ENCODE data around the gene TEDC2. TPM values are rescaled to one million over a fixed set of nuclear protein-coding genes. Genes with fewer than 3 reads are reported as not detected.

TEDC2 gene
- total RNA-seq, 1 donor from 2014 or later = 2.6 TPM

- H3K4me1 ChIP-seq (ENCODE audit: control insufficient read depth in 3 of 3, insufficient read depth in 3 of 3, low read length in 3 of 3) = peaks cover 6 to 14% (median 9%) of the 10 kb centered on the region in 3 donors
- H3K36me3 ChIP-seq (ENCODE audit: control insufficient read depth in 3 of 3, insufficient read depth in 3 of 3, low read length in 3 of 3) = peaks cover 12 to 14% (median 14%) of the 10 kb centered on the region in 3 donors
- no peak overlapping the region for H3K27ac ChIP-seq (ENCODE audit: low read depth, low read length)
- H3K9me3 ChIP-seq (ENCODE audit: control insufficient read depth in 3 of 3, low read length in 3 of 3) = no peaks in the 10 kb centered on the region
- peak overlapping the region in 1 of 3 donors; percentile 8 for H3K9ac ChIP-seq (ENCODE audit: low read depth in 1 of 3, low read length in 3 of 3)
- H3K4me3 ChIP-seq (ENCODE audit: low read length in 3 of 3) = no peak overlapping the region
- H3K27me3 ChIP-seq (ENCODE audit: control insufficient read depth in 3 of 3, insufficient read depth in 3 of 3, low read length in 3 of 3) = no peaks in the 10 kb centered on the region
Observed at GRCh38 chr16:2455081-2455845, 4.6 kb upstream of the TEDC2 start.

GRCh38 chr16:2456551-2457153 is 3.3 kb upstream of the TEDC2 start:
- Histone ChIP-seq H3K4me1 (ENCODE audit: control insufficient read depth in 3 of 3, insufficient read depth in 3 of 3, low read length in 3 of 3) (peaks cover 9 to 18% (median 12%) of the 10 kb centered on the region in 3 donors), H3K9ac (ENCODE audit: low read depth in 1 of 3, low read length in 3 of 3) (no peak overlapping the region), H3K27ac (ENCODE audit: low read depth, low read length) (no peak overlapping the region), H3K9me3 (ENCODE audit: control insufficient read depth in 3 of 3, low read length in 3 of 3) (no peaks in the 10 kb centered on the region), H3K4me3 (ENCODE audit: low read length in 3 of 3) (no peak overlapping the region), H3K27me3 (ENCODE audit: control insufficient read depth in 3 of 3, insufficient read depth in 3 of 3, low read length in 3 of 3) (no peaks in the 10 kb centered on the region), H3K36me3 (ENCODE audit: control insufficient read depth in 3 of 3, insufficient read depth in 3 of 3, low read length in 3 of 3) (peaks cover 12 to 14% (median 14%) of the 10 kb centered on the region in 3 donors)

GRCh38 chr16:2457267-2457666 is 2.6 kb upstream of the TEDC2 start:
- Histone ChIP-seq H3K36me3 (ENCODE audit: control insufficient read depth in 3 of 3, insufficient read depth in 3 of 3, low read length in 3 of 3) (peaks cover 12 to 14% (median 14%) of the 10 kb centered on the region in 3 donors), H3K4me3 (ENCODE audit: low read length in 3 of 3) (no peak overlapping the region), H3K9me3 (ENCODE audit: control insufficient read depth in 3 of 3, low read length in 3 of 3) (no peaks in the 10 kb centered on the region), H3K4me1 (ENCODE audit: control insufficient read depth in 3 of 3, insufficient read depth in 3 of 3, low read length in 3 of 3) (peaks cover 9 to 18% (median 12%) of the 10 kb centered on the region in 3 donors), H3K27ac (ENCODE audit: low read depth, low read length) (no peak overlapping the region), H3K9ac (ENCODE audit: low read depth in 1 of 3, low read length in 3 of 3) (no peak overlapping the region), H3K27me3 (ENCODE audit: control insufficient read depth in 3 of 3, insufficient read depth in 3 of 3, low read length in 3 of 3) (no peaks in the 10 kb centered on the region)

- H3K4me1 ChIP-seq (ENCODE audit: control insufficient read depth in 3 of 3, insufficient read depth in 3 of 3, low read length in 3 of 3) = peaks cover 9 to 18% (median 12%) of the 10 kb centered on the region in 3 donors
- H3K27me3 ChIP-seq (ENCODE audit: control insufficient read depth in 3 of 3, insufficient read depth in 3 of 3, low read length in 3 of 3) = no peaks in the 10 kb centered on the region
- H3K9me3 ChIP-seq (ENCODE audit: control insufficient read depth in 3 of 3, low read length in 3 of 3) = no peaks in the 10 kb centered on the region
- no peak overlapping the region for H3K9ac ChIP-seq (ENCODE audit: low read depth in 1 of 3, low read length in 3 of 3)
- no peak overlapping the region for H3K27ac ChIP-seq (ENCODE audit: low read depth, low read length)
- H3K36me3 ChIP-seq (ENCODE audit: control insufficient read depth in 3 of 3, insufficient read depth in 3 of 3, low read length in 3 of 3) = peaks cover 12 to 14% (median 14%) of the 10 kb centered on the region in 3 donors
- no peak overlapping the region for H3K4me3 ChIP-seq (ENCODE audit: low read length in 3 of 3)
Observed at GRCh38 chr16:2457946-2458345, 2.0 kb upstream of the TEDC2 start.

- no peaks in the 10 kb centered on the region for H3K9me3 ChIP-seq (ENCODE audit: control insufficient read depth in 3 of 3, low read length in 3 of 3)
- no peaks in the 10 kb centered on the region for H3K27me3 ChIP-seq (ENCODE audit: control insufficient read depth in 3 of 3, insufficient read depth in 3 of 3, low read length in 3 of 3)
- H3K9ac ChIP-seq (ENCODE audit: low read depth in 1 of 3, low read length in 3 of 3) = peak overlapping the region; percentile 72 to 89 (median 82)
- H3K4me1 ChIP-seq (ENCODE audit: control insufficient read depth in 3 of 3, insufficient read depth in 3 of 3, low read length in 3 of 3) = peaks cover 9 to 18% (median 12%) of the 10 kb centered on the region in 3 donors
- H3K27ac ChIP-seq (ENCODE audit: low read depth, low read length) = no peak overlapping the region
- H3K36me3 ChIP-seq (ENCODE audit: control insufficient read depth in 3 of 3, insufficient read depth in 3 of 3, low read length in 3 of 3) = peaks cover 8% of the 10 kb centered on the region in 3 donors
- H3K4me3 ChIP-seq (ENCODE audit: low read length in 3 of 3) = peak overlapping the region; percentile 80 to 87 (median 82)
Observed at GRCh38 chr16:2458887-2459646, 842 bp upstream of the TEDC2 start.

- H3K27ac ChIP-seq (ENCODE audit: low read depth, low read length) = no peak overlapping the region
- peaks cover 8% of the 10 kb centered on the region in 3 donors for H3K36me3 ChIP-seq (ENCODE audit: control insufficient read depth in 3 of 3, insufficient read depth in 3 of 3, low read length in 3 of 3)
- no peaks in the 10 kb centered on the region for H3K9me3 ChIP-seq (ENCODE audit: control insufficient read depth in 3 of 3, low read length in 3 of 3)
- H3K4me3 ChIP-seq (ENCODE audit: low read length in 3 of 3) = peak overlapping the region in 2 of 3 donors; percentile 43 to 52
- peaks cover 9 to 18% (median 12%) of the 10 kb centered on the region in 3 donors for H3K4me1 ChIP-seq (ENCODE audit: control insufficient read depth in 3 of 3, insufficient read depth in 3 of 3, low read length in 3 of 3)
- no peak overlapping the region for H3K9ac ChIP-seq (ENCODE audit: low read depth in 1 of 3, low read length in 3 of 3)
- H3K27me3 ChIP-seq (ENCODE audit: control insufficient read depth in 3 of 3, insufficient read depth in 3 of 3, low read length in 3 of 3) = no peaks in the 10 kb centered on the region
Observed at GRCh38 chr16:2460391-2460713, 443 bp downstream of the TEDC2 start.

GRCh38 chr16:2460916-2461315 is 1.0 kb downstream of the TEDC2 start:
- Histone ChIP-seq H3K4me3 (ENCODE audit: low read length in 3 of 3) (no peak overlapping the region), H3K27ac (ENCODE audit: low read depth, low read length) (no peak overlapping the region), H3K36me3 (ENCODE audit: control insufficient read depth in 3 of 3, insufficient read depth in 3 of 3, low read length in 3 of 3) (peaks cover 8% of the 10 kb centered on the region in 3 donors), H3K9ac (ENCODE audit: low read depth in 1 of 3, low read length in 3 of 3) (no peak overlapping the region), H3K4me1 (ENCODE audit: control insufficient read depth in 3 of 3, insufficient read depth in 3 of 3, low read length in 3 of 3) (peaks cover 9 to 18% (median 12%) of the 10 kb centered on the region in 3 donors), H3K27me3 (ENCODE audit: control insufficient read depth in 3 of 3, insufficient read depth in 3 of 3, low read length in 3 of 3) (no peaks in the 10 kb centered on the region), H3K9me3 (ENCODE audit: control insufficient read depth in 3 of 3, low read length in 3 of 3) (no peaks in the 10 kb centered on the region)

- Histone ChIP-seq H3K9ac (ENCODE audit: low read depth in 1 of 3, low read length in 3 of 3) (no peak overlapping the region), H3K27me3 (ENCODE audit: control insufficient read depth in 3 of 3, insufficient read depth in 3 of 3, low read length in 3 of 3) (no peaks in the 10 kb centered on the region), H3K36me3 (ENCODE audit: control insufficient read depth in 3 of 3, insufficient read depth in 3 of 3, low read length in 3 of 3) (peaks cover 0 to 1% (median 0%) of the 10 kb centered on the region in 3 donors)
Observed at GRCh38 chr16:2462031-2462866, 2.3 kb downstream of the TEDC2 start.

GRCh38 chr16:2464333-2464732 is 4.4 kb downstream of the TEDC2 start:
- Histone ChIP-seq H3K9me3 (ENCODE audit: control insufficient read depth in 3 of 3, low read length in 3 of 3) (no peaks in the 10 kb centered on the region), H3K9ac (ENCODE audit: low read depth in 1 of 3, low read length in 3 of 3) (no peak overlapping the region), H3K4me1 (ENCODE audit: control insufficient read depth in 3 of 3, insufficient read depth in 3 of 3, low read length in 3 of 3) (peaks cover 15 to 31% (median 25%) of the 10 kb centered on the region in 3 donors)

More at GRCh38 chr16:2462031-2462866, 2.3 kb downstream of the TEDC2 start:
- Histone ChIP-seq H3K9me3 (ENCODE audit: control insufficient read depth in 3 of 3, low read length in 3 of 3) (no peaks in the 10 kb centered on the region), H3K4me1 (ENCODE audit: control insufficient read depth in 3 of 3, insufficient read depth in 3 of 3, low read length in 3 of 3) (peaks cover 9 to 20% (median 14%) of the 10 kb centered on the region in 3 donors), H3K27ac (ENCODE audit: low read depth, low read length) (no peak overlapping the region), H3K4me3 (ENCODE audit: low read length in 3 of 3) (no peak overlapping the region)

More at GRCh38 chr16:2464333-2464732, 4.4 kb downstream of the TEDC2 start:
- Histone ChIP-seq H3K27ac (ENCODE audit: low read depth, low read length) (no peak overlapping the region), H3K27me3 (ENCODE audit: control insufficient read depth in 3 of 3, insufficient read depth in 3 of 3, low read length in 3 of 3) (peaks cover 0 to 7% (median 3%) of the 10 kb centered on the region in 3 donors), H3K4me3 (ENCODE audit: low read length in 3 of 3) (no peak overlapping the region), H3K36me3 (ENCODE audit: control insufficient read depth in 3 of 3, insufficient read depth in 3 of 3, low read length in 3 of 3) (no peaks in the 10 kb centered on the region)
